Measurements from ENCODE around the gene PAPLN. TPM values are rescaled to one million over a fixed set of nuclear protein-coding genes. Genes with fewer than 3 reads are reported as not detected.

The PAPLN gene
- total RNA-seq, 4 donors from 2014 or later = 8.1 to 27.2 (median 12.7) TPM

DNA sequence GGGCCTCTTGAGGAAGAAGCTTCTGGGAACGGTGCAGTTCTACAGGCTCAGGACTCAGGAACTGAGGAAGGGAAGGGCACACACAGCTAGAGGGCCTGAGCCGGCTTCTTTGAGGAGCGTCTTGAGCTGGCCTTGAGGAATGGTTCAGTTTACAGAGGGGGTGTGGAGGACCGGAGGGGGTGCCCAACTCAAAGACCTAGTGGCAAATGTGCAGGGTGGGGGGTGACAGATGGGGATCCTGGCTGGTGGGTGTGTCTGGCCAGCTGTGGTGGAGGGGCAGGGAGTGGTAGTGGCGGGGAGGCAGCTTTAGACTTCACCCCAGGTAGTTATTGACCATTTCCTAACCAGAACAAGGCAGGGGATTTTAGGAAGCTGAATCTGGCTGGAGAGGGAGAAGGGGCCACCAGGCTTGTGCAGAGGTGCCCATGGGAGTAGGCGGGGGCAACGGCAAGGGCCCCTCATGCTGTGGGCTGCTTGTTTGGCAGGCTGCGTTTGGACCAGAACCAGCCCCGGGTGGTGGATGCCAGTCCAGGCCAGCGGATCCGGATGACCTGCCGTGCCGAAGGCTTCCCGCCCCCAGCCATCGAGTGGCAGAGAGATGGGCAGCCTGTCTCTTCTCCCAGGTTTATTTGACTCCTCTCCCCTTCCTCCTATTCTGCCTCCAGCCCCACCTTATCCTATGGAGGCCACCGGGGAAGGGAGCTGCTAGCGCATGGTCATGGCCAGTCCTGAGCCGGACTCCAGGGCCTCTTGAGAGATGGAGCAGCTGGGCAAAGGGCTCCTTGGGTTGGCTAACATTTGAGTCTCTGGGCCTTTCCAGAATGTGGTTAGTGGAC is 27.8 kb downstream of the PAPLN start:
- TF ChIP-seq, protein P1, sequence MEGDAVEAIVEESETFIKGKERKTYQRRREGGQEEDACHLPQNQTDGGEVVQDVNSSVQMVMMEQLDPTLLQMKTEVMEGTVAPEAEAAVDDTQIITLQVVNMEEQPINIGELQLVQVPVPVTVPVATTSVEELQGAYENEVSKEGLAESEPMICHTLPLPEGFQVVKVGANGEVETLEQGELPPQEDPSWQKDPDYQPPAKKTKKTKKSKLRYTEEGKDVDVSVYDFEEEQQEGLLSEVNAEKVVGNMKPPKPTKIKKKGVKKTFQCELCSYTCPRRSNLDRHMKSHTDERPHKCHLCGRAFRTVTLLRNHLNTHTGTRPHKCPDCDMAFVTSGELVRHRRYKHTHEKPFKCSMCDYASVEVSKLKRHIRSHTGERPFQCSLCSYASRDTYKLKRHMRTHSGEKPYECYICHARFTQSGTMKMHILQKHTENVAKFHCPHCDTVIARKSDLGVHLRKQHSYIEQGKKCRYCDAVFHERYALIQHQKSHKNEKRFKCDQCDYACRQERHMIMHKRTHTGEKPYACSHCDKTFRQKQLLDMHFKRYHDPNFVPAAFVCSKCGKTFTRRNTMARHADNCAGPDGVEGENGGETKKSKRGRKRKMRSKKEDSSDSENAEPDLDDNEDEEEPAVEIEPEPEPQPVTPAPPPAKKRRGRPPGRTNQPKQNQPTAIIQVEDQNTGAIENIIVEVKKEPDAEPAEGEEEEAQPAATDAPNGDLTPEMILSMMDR (IDR thresholded peaks at IDR 0.05) = no peak
- TF ChIP-seq POLR2A (IDR thresholded peaks at IDR 0.05) = no peak
- no peaks in the 10 kb centered on the region for H3K27me3 ChIP-seq
- DNase-seq = no peak
- no peak overlapping the region for H3K4me3 ChIP-seq
- H3K27ac ChIP-seq = no peak overlapping the region
- peaks cover 0 to 6% (median 0%) of the 10 kb centered on the region in 4 donors for H3K4me1 ChIP-seq
- H3K36me3 ChIP-seq = no peaks in the 10 kb centered on the region
- no peaks in the 10 kb centered on the region for H3K9me3 ChIP-seq

DNA sequence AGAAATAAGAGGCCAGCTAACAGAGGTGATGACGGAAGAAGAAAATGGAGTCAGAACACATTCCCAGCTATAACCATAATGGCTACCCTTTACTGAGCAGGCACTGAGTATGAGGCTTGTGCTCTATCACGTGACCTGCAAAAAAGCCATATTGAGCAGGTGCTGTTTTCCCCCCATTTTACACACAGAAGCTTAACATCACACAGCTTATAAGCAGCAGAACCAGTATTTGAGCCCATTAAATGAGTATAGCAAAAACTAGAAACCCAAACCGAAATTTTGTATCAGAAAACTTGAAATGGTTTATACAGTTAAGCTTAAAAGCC is 28.4 kb downstream of the PAPLN start:
- TF ChIP-seq POLR2A (IDR thresholded peaks at IDR 0.05) = no peak
- TF ChIP-seq, protein P1 (IDR thresholded peaks at IDR 0.05) = no peak
- no peaks in the 10 kb centered on the region for H3K36me3 ChIP-seq

DNA sequence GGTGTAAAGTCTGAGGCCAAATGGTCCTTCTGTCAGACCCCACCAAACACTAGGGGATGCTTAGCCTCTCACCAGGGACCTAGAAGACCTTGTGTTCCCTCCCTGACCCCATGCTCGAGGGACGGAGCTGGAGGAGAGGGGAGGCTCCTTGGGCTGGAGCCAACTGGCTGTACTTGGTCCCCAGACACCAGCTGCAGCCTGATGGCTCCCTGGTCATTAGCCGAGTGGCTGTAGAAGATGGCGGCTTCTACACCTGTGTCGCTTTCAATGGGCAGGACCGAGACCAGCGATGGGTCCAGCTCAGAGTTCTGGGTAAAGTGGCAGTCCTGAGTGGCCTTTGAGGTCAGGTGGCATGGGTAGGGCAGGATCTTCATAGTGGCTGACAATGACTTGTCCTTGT is 29.0 kb downstream of the PAPLN start:
- DNase-seq = peak in 1 of 3 donors; percentile 39
- no peak for TF ChIP-seq POLR2A (IDR thresholded peaks at IDR 0.05)
- TF ChIP-seq, protein P1 (IDR thresholded peaks at IDR 0.05) = no peak
- no peak overlapping the region for H3K27ac ChIP-seq
- H3K36me3 ChIP-seq = no peaks in the 10 kb centered on the region
- peaks cover 0 to 8% (median 0%) of the 10 kb centered on the region in 4 donors for H3K4me1 ChIP-seq
- no peak overlapping the region for H3K4me3 ChIP-seq
- no peaks in the 10 kb centered on the region for H3K27me3 ChIP-seq
- H3K9me3 ChIP-seq = no peaks in the 10 kb centered on the region

More for the DNA sequence above, 28.4 kb downstream of the PAPLN start:
- Histone ChIP-seq H3K27me3 (no peaks in the 10 kb centered on the region), H3K4me3 (no peak overlapping the region), H3K4me1 (peaks cover 0 to 8% (median 0%) of the 10 kb centered on the region in 4 donors), H3K9me3 (no peaks in the 10 kb centered on the region), H3K27ac (no peak overlapping the region)
- no peak for DNase-seq

DNA sequence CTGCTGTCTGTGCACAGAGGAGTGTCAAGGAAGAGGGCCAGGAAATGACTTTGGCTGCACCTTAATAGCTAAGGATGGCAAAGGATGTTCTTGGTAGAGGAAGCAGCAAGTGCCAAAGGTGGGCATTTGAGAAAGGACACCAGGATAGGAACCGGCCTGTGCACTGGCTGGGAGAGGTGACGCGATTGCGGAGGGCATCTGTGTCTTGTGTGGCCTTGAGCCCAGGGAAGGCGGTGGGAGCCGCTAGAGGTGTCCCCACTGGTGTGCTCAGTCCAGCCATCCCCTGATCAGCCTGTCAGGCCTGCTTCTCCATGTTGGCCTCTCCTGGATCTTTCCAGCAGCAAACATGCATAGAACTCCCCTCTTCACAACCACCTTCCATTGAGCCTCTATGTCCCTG is 30.2 kb downstream of the PAPLN start:
- Histone ChIP-seq H3K27ac (no peak overlapping the region), H3K27me3 (no peaks in the 10 kb centered on the region), H3K4me1 (peaks cover 0 to 8% (median 0%) of the 10 kb centered on the region in 4 donors), H3K9me3 (no peaks in the 10 kb centered on the region), H3K36me3 (no peaks in the 10 kb centered on the region), H3K4me3 (no peak overlapping the region)
- no peak for TF ChIP-seq POLR2A (IDR thresholded peaks at IDR 0.05)
- TF ChIP-seq, protein P1 (IDR thresholded peaks at IDR 0.05) = no peak
- DNase-seq = peak in 2 of 3 donors; percentile 17 to 39

DNA sequence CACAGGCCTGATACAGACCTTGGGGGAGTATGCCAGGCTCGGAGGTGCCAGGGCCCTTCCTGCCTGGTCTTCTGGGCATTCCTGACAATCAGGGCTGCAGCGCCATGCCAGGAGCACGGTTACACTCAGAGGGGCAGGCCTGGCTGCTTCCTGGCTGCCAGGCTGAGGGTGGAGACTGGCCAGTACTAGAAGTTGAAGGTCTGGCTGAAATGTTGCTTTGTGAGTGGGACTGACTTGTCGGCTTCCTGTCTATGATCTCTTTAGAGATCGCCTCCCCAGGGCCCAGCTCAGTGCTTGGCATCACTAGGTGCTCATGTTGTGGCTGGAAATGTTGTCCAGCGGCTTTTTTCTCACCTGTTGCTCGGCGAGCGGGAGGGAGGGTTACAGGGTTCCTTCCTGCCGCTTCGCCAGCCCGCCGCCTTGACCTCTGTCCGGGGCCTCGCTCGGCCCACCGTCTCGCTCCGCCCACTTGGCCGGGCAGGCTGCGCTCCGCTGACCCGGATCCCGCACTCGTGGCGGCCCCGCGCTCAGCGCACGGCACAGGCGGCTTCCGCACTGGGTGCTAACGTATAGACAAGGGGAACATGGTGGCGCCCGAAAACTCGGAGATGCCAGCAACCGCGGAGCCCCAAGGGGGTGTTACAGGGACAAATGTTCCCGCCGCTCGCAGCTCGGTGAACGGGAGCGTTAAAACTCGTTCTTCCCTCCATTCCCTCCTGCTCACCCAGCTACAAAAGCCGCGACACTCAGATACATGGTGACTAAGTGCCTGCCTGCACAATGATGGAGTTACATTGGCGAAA is 32.6 kb downstream of the PAPLN start:
- peak overlapping the region; percentile 25 to 46 (median 34) for H3K4me3 ChIP-seq
- peaks cover 0 to 8% (median 0%) of the 10 kb centered on the region in 4 donors for H3K4me1 ChIP-seq
- H3K27ac ChIP-seq = peak overlapping the region in 1 of 4 donors; percentile 46
- TF ChIP-seq, protein P1 (IDR thresholded peaks at IDR 0.05) = no peak
- no peak for TF ChIP-seq POLR2A (IDR thresholded peaks at IDR 0.05)
- H3K36me3 ChIP-seq = peaks cover 0 to 14% (median 0%) of the 10 kb centered on the region in 3 donors
- H3K27me3 ChIP-seq = no peaks in the 10 kb centered on the region
- H3K9me3 ChIP-seq = no peaks in the 10 kb centered on the region
- DNase-seq = peak; percentile 53 to 71 (median 56)
